Activated CD8-positive, alpha-beta memory T cell treated with anti-CD3 and anti-CD28 coated beads for 4 hours (primary cell): ENCODE measurements around the gene FGL2.
"Not testable (repeated sequence)": the region's sequence is repeated elsewhere in the genome, so short reads cannot be mapped to it uniquely, and the experiment has no call there.

ENCODE experiments used
- DNase-seq, 2 donors: peaks; one replicate each; pipeline ENCODE4 v3.0.0-alpha.2; 2020; ENCODE audit warnings: low read depth in 2 of 2

FGL2 gene

GRCh38 chr7:77216181-77216845 lies 16.7 kb upstream of the FGL2 start:
- no peak for DNase-seq

GRCh38 chr7:77209479-77210139 lies 10.0 kb upstream of the FGL2 start:
- DNase-seq = no peak

GRCh38 chr7:77208416-77208815 lies 8.8 kb upstream of the FGL2 start:
- no peak for DNase-seq

- DNase-seq = no peak
These were observed 6.1 kb upstream of the FGL2 start for GRCh38 chr7:77205706-77206105.

GRCh38 chr7:77202481-77202976 lies 2.9 kb upstream of the FGL2 start:
- DNase-seq = no peak

- no peak for DNase-seq
These were observed 923 bp upstream of the FGL2 start for GRCh38 chr7:77200542-77200941.

- no peak for DNase-seq
These were observed 2.5 kb downstream of the FGL2 start for GRCh38 chr7:77197141-77197540.

GRCh38 chr7:77188731-77189437 lies 10.7 kb downstream of the FGL2 start:
- DNase-seq = no peak

GRCh38 chr7:77185866-77186265 lies 13.8 kb downstream of the FGL2 start:
- no peak for DNase-seq

- no peak for DNase-seq
These were observed 14.6 kb downstream of the FGL2 start for GRCh38 chr7:77184990-77185389.

GRCh38 chr7:77184463-77184862 lies 15.2 kb downstream of the FGL2 start:
- no peak for DNase-seq

GRCh38 chr7:77182261-77182660 lies 17.4 kb downstream of the FGL2 start:
- no peak for DNase-seq

- DNase-seq = no peak
These were observed 17.9 kb downstream of the FGL2 start for GRCh38 chr7:77181734-77182133.

GRCh38 chr7:77181015-77181595 lies 18.5 kb downstream of the FGL2 start:
- DNase-seq = no peak

- not testable (repeated sequence) for DNase-seq
These were observed 21.6 kb downstream of the FGL2 start for GRCh38 chr7:77178024-77178423.

GRCh38 chr7:77177321-77177904 lies 22.2 kb downstream of the FGL2 start:
- not testable (repeated sequence) for DNase-seq

- not testable (repeated sequence) for DNase-seq
These were observed 24.3 kb downstream of the FGL2 start for GRCh38 chr7:77175274-77175800.

GRCh38 chr7:77174418-77174817 lies 25.2 kb downstream of the FGL2 start:
- DNase-seq = not testable (repeated sequence)

- not testable (repeated sequence) for DNase-seq
These were observed 27.0 kb downstream of the FGL2 start for GRCh38 chr7:77172437-77173172.

GRCh38 chr7:77171073-77171472 lies 28.5 kb downstream of the FGL2 start:
- DNase-seq = not testable (repeated sequence)

GRCh38 chr7:77157446-77157845 lies 42.2 kb downstream of the FGL2 start:
- DNase-seq = no peak
